Left colon (tissue), 2 donors: ENCODE data around the gene ADRM1. TPM values are rescaled to one million over a fixed set of nuclear protein-coding genes. Genes with fewer than 3 reads are reported as not detected.

Experiments used
- ATAC-seq: fragments of 200-7000 bp; cut with Tn5 transposase; one replicate; pipeline ENCODE4 v1.9.1; 2020; ENCODE audit warnings: mild to moderate bottlenecking, moderate library complexity
- DNase-seq, 2 donors: peaks; one replicate each; pipeline ENCODE4 v3.0.0-alpha.2; 2020
- intact Hi-C, 2 donors: fragments of 100-400 bp; cut with DNase I in 1 of 2; cut with micrococcal nuclease in 1 of 2; formaldehyde crosslinking; loops; one replicate each; pipeline versions ENCODE4 v1.11.2 to v1.14.0; 2022; cut with DNase I, micrococcal nuclease
- microRNA-seq, 2 donors: library from miRNA; unstranded; fragments of <30 nt; microRNA quantifications; one replicate each; pipeline versions ENCODE4 v1.1.0 to v1.2.0, GENCODE V29; 2020
- total RNA-seq, 2 donors: library from RNA; stranded (reverse); fragmentation: NEBNext Ultra II Directional; extraction: Animal tissue kit (Norgen Biotek cat#: 25700); gene quantifications; one replicate each; pipeline ENCODE4 v1.2.1, GENCODE V29; 2021
- donor health status: DM: no; HTN: no; CAD: no.
- donor health status: DM: yes; HTN: yes; CAD: no.

ADRM1 gene
- total RNA-seq, 2 donors from 2014 or later, result 67.2 to 73.1 TPM

DNA sequence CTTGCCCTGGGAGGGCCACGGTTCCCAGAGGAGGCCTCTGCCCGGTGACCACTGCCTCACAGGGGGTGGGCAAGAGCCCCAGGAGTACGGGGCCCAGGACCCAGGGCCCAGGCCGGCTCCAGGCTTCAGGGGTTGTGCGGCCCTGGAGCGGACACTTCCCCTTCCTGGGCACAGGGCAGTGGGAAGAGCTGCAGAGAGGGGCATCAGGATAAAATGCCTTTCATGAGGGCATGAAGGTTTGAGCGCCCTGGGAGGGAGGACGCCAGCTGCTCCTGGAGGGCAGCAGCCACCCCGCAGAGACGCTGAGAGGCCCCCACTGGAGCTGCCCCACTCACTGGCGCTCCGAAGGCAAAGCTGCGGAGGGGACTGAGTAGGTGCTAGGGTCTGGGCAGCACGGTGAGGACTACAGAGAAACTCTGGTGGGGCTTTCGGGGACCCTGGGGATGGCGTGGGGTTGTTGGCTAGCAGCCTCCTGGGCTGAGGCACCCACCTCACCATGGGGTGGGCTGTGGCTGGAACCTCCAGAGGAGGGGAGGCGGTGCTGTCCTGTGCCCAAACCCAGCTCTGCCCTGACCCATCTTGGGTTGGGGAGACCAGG lies 53.9 kb downstream of the ADRM1 start:
- DNase-seq (no peak), ATAC-seq (no peak)
- intact Hi-C loops, result no loop called here

DNA sequence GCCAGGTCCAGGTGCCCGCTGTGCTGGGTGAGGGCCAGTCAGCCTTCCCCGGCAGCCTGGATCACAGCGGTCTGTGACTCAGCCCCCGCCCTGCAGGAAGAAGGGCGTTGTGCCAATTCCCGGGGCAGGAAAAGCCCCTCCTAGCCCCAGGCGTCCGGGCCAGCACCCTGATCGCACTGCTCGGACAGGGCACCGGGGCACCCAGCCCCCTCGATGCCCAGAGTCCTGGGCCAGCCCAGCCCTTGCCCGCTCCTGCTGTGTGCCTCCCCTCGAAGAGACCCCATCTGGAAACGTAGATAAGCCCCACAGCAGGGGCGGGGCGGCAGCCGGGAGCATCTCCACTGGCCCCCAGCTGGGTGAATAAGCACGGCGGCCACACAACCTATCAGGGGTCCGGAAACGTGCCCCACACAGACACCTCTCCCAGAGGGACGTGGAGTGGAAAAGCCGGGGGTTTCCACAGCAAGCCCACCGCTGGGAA lies 54.4 kb downstream of the ADRM1 start:
- peak; percentile 16 for ATAC-seq
- intact Hi-C loops, result no loop called here
- DNase-seq, result no peak

DNA sequence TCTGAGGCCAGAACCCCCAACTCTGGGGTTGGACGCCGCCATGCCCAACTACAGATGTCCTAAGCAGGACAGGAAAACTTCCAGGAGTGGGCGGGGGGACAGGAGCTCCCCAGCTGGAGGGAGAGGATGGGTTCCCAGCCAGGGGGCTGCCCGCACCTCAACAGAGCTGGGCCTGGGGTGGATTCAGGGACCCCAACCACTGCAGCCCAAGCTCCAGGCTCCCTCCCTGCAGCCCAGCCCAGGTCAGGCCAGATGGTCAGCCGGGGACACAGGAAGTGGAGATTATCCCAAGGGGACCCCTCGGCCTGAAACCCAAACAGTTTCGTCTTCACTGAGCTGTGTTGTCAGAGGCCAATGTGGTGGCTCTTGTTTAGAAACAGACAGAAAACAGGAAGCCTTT lies 54.9 kb downstream of the ADRM1 start:
- intact Hi-C loops, result no loop called here
- ATAC-seq (no peak), DNase-seq (no peak)

Small RNA genes lying within 50 kb of the gene (microRNA-seq; reads per million reads assigned to microRNA genes)
- 0 to 2.7 reads per million in 2 donors for gene MIR4758

Other genes with a start within 250 kb of the ADRM1 start
- gene TAF4, start 237.1 kb upstream of the ADRM1 start, total RNA-seq, result 10 to 100 TPM; 22.1 to 28.2 TPM
- 10 to 100 TPM; 33.0 to 36.3 TPM for gene LSM14B, start 180.5 kb upstream of the ADRM1 start, total RNA-seq
- gene PSMA7, start 159.6 kb upstream of the ADRM1 start, total RNA-seq, result 100 to 1,000 TPM; 148 to 178 TPM
- 10 to 100 TPM; 11.3 to 17.2 TPM for gene SS18L1, start 159.2 kb upstream of the ADRM1 start, total RNA-seq
- gene MTG2, start 120.0 kb upstream of the ADRM1 start, total RNA-seq, result 10 to 100 TPM; 26.3 to 34.3 TPM
- gene HRH3, start 82.7 kb upstream of the ADRM1 start, total RNA-seq, result not detected
- 10 to 100 TPM; 91.6 to 99.5 TPM for gene OSBPL2, start 64.5 kb upstream of the ADRM1 start, total RNA-seq
- gene LAMA5, start 64.3 kb downstream of the ADRM1 start, total RNA-seq, result 10 to 100 TPM; 18.2 to 45.8 TPM
- 1,000 to 10,000 TPM; 1,150 to 1,291 TPM for gene RPS21, start 84.1 kb downstream of the ADRM1 start, total RNA-seq
- 1 to 10 TPM; 7.8 to 9.5 TPM for gene CABLES2, start 104.3 kb downstream of the ADRM1 start, total RNA-seq
- gene RBBP8NL, start 124.5 kb downstream of the ADRM1 start, total RNA-seq, result 1 to 10 TPM; 4.8 to 6.7 TPM
- gene GATA5, start 173.0 kb downstream of the ADRM1 start, total RNA-seq, result not detected